Measurements from ENCODE around the gene CDA. TPM values are rescaled to one million over a fixed set of nuclear protein-coding genes. Genes with fewer than 3 reads are reported as not detected.

Gene CDA
- total and polyA plus RNA-seq, 2 of the 8 experiments (the other 6 are each of a cell fraction or from before 2014, with no cell fraction given): 4.4 to 11.3 TPM

DNA sequence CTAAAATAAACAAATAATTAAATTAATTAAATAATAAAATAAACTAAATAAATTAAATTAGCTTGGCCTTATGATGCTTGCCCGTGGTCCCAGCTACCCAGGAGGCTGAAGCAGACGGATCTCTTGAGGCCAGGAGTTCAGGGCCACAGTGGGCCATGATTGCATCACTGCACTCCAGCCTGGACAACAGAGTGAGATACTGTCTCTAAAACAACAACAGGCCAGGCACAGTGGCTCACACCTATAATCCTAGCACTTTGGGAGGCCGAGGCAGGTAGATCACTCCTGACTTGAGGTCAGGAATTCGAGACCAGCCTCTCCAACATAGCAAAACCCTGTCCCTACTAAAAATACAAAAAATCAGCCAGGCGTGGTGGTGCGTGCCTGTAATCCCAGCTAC is 32.1 kb downstream of the CDA start:
- Histone ChIP-seq H3K27ac (ENCODE audit: low read depth, low read length) (no peak overlapping the region), H3K23me2 (ENCODE audit: low read depth, low read length) (peaks cover 2% of the 10 kb centered on the region; the same call in 1 of the 2 replicates), H3K4me3 (ENCODE audit: extremely low read depth in 1 of 4, insufficient read depth in 2 of 4, low read depth in 3 of 4, low read length in 4 of 4) (no peak overlapping the region), H2BK12ac (ENCODE audit: low read depth, low read length) (no peak overlapping the region), H3K27me3 (replicated peaks in 1 of 4; ENCODE audit: control insufficient read depth in 3 of 4, extremely low read depth in 1 of 4, insufficient read depth in 3 of 4, low read length in 3 of 4) (no peaks in the 10 kb centered on the region), H3K56ac (replicated peaks; ENCODE audit: insufficient read length, low read depth, low read length) (no peak overlapping the region), H2BK15ac (ENCODE audit: low read length) (no peak overlapping the region), H4K8ac (ENCODE audit: extremely low read depth, insufficient read depth, low read length) (no peak overlapping the region), H2BK120ac (replicated peaks; ENCODE audit: low read depth, low read length) (no peak overlapping the region), H4K91ac (replicated peaks; ENCODE audit: insufficient read length, low read length) (no peak overlapping the region), H3K4me2 (ENCODE audit: insufficient read depth in 1 of 2, low read depth in 2 of 2, low read length in 2 of 2) (no peak overlapping the region), H4K5ac (ENCODE audit: insufficient read length, low read depth, low read length) (no peak overlapping the region), H3K4ac (replicated peaks; ENCODE audit: insufficient read length, low read depth, low read length) (no peak overlapping the region), H3K4me1 (replicated peaks in 1 of 4; ENCODE audit: control insufficient read depth in 3 of 4, insufficient read depth in 4 of 4, low read length in 3 of 4) (peaks cover 0 to 8% (median 2%) of the 10 kb centered on the region in 4 experiments; a peak in 3 of 7 replicates), H2BK20ac (ENCODE audit: low read length) (no peak overlapping the region), H2BK5ac (ENCODE audit: low read depth, low read length) (no peak overlapping the region), H2AK5ac (ENCODE audit: low read depth, low read length) (no peak overlapping the region), H4K20me1 (replicated peaks in 1 of 2; ENCODE audit: control insufficient read depth in 1 of 2, insufficient read depth in 2 of 2, low read length in 2 of 2) (no peaks in the 10 kb centered on the region), H3K9me3 (ENCODE audit: insufficient read depth in 2 of 2, low read depth in 1 of 2, low read length in 1 of 2) (no peaks in the 10 kb centered on the region; a peak in 1 of 4 replicates), H3K23ac (ENCODE audit: insufficient read length) (no peak overlapping the region), H3K79me2 (ENCODE audit: control insufficient read depth in 1 of 2, insufficient read depth in 2 of 2, low read length in 2 of 2) (no peaks in the 10 kb centered on the region), H3K36me3 (ENCODE audit: control insufficient read depth in 2 of 4, insufficient read depth in 4 of 4, low read length in 3 of 4) (no peaks in the 10 kb centered on the region), H3K9ac (replicated peaks in 1 of 4; ENCODE audit: extremely low read depth in 1 of 4, low read depth in 3 of 4, low read length in 3 of 4) (no peak overlapping the region), H3K14ac (ENCODE audit: insufficient read length) (no peak overlapping the region), H3K18ac (ENCODE audit: extremely low read depth, low read length) (no peak overlapping the region), H3K79me1 (ENCODE audit: low read depth, low read length) (no peaks in the 10 kb centered on the region), H2AFZ (ENCODE audit: low read length) (no peak overlapping the region)
- 87% methylated on average over 6 of the region's 6 CpGs; no CpG with 5 or more reads in 1 of the 2 experiments for WGBS, 2 experiments (ENCODE audit: extremely low coverage in 1 of 2, insufficient coverage in 1 of 2, insufficient read length in 1 of 2, insufficient replicate concordance in 2 of 2, low coverage in 1 of 2, low lambda C conversion rate in 2 of 2, missing lambda C conversion rate in 1 of 2)
- ChIA-PET POLR2A (ENCODE audit: partially characterized antibody) (no interaction called here), CTCF (ENCODE audit: partially characterized antibody) (interaction anchor here (1.1 kb wide), 2 partner anchors 11 to 24 kb away, joined by 3 to 4 read pairs; no protein-coding TSS in a partner anchor)
- no peak for FAIRE-seq
- no peak for DNase-seq (ENCODE audit: low read depth in 1 of 2, low spot score in 2 of 2)
- TF ChIP-seq TBP (IDR thresholded peaks at IDR 0.05; ENCODE audit: low read depth, low read length) (no peak), CHD2 (IDR thresholded peaks at IDR 0.05; ENCODE audit: low read length) (no peak), CBX5 (IDR thresholded peaks at IDR 0.05; ENCODE audit: low read depth, low read length) (no peak)
- TF ChIP-seq, protein P1, sequence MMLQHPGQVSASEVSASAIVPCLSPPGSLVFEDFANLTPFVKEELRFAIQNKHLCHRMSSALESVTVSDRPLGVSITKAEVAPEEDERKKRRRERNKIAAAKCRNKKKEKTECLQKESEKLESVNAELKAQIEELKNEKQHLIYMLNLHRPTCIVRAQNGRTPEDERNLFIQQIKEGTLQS (IDR thresholded peaks at IDR 0.05; ENCODE audit: insufficient read depth, low read depth, low read length): no peak

All from H1 (cell line).